GM18519 (cell line): Measurements from ENCODE around the gene SYT7.

ENCODE experiments used
- ATAC-seq: cut with Tn5 transposase; IDR thresholded peaks from one replicate; pipeline ENCODE4 v1.9.1; 2021; ENCODE audit warnings: mild to moderate bottlenecking, moderate library complexity; ENCODE audit not compliant: unreplicated experiment, low FRiP score

The SYT7 gene

GRCh38 chr11:61586792-61587430 lies 6.0 kb upstream of the SYT7 start:
- ATAC-seq: no peak

GRCh38 chr11:61585115-61585514 lies 4.2 kb upstream of the SYT7 start:
- no peak for ATAC-seq

GRCh38 chr11:61581931-61582330 lies 1.1 kb upstream of the SYT7 start:
- no peak for ATAC-seq

- ATAC-seq: no peak
Observed at GRCh38 chr11:61580271-61580888, 496 bp downstream of the SYT7 start.

- ATAC-seq: no peak
Observed at GRCh38 chr11:61579676-61580270, 1.1 kb downstream of the SYT7 start.

- no peak for ATAC-seq
Observed at GRCh38 chr11:61578819-61579675, 1.8 kb downstream of the SYT7 start.

GRCh38 chr11:61577383-61578118 lies 3.3 kb downstream of the SYT7 start:
- ATAC-seq: no peak

- no peak for ATAC-seq
Observed at GRCh38 chr11:61575886-61576861, 4.7 kb downstream of the SYT7 start.

- ATAC-seq: no peak
Observed at GRCh38 chr11:61574611-61575010, 6.3 kb downstream of the SYT7 start.

- no peak for ATAC-seq
Observed at GRCh38 chr11:61572913-61573312, 8.0 kb downstream of the SYT7 start.

- no peak for ATAC-seq
Observed at GRCh38 chr11:61571869-61572268, 9.0 kb downstream of the SYT7 start.

- ATAC-seq: no peak
Observed at GRCh38 chr11:61571337-61571736, 9.5 kb downstream of the SYT7 start.

- ATAC-seq: no peak
Observed at GRCh38 chr11:61569701-61570100, 11.2 kb downstream of the SYT7 start.

- ATAC-seq: no peak
Observed at GRCh38 chr11:61569018-61569417, 11.9 kb downstream of the SYT7 start.

GRCh38 chr11:61567286-61568061 lies 13.4 kb downstream of the SYT7 start:
- no peak for ATAC-seq

- no peak for ATAC-seq
Observed at GRCh38 chr11:61564936-61565696, 15.8 kb downstream of the SYT7 start.

GRCh38 chr11:61560751-61561150 lies 20.1 kb downstream of the SYT7 start:
- no peak for ATAC-seq

GRCh38 chr11:61556621-61557020 lies 24.3 kb downstream of the SYT7 start:
- no peak for ATAC-seq
